VCaP (cell line): ENCODE data around the gene TRMT10B.

Experiments used
- H3K27ac ChIP-seq: fragments of 450-650 bp; 2 replicates; pipeline ENCODE4 v1.5.1; 2017
- TF ChIP-seq, protein P1 (sequence below): fragments of 450-650 bp; conservative IDR thresholded peaks from 2 replicates; pipeline ENCODE4 v1.5.1; 2017; ENCODE audit warnings: mild to moderate bottlenecking, moderate library complexity

TRMT10B gene

GRCh38 chr9:37769995-37770394 is 16.4 kb downstream of the TRMT10B start:
- no peak overlapping the region for H3K27ac ChIP-seq
- TF ChIP-seq, protein P1, sequence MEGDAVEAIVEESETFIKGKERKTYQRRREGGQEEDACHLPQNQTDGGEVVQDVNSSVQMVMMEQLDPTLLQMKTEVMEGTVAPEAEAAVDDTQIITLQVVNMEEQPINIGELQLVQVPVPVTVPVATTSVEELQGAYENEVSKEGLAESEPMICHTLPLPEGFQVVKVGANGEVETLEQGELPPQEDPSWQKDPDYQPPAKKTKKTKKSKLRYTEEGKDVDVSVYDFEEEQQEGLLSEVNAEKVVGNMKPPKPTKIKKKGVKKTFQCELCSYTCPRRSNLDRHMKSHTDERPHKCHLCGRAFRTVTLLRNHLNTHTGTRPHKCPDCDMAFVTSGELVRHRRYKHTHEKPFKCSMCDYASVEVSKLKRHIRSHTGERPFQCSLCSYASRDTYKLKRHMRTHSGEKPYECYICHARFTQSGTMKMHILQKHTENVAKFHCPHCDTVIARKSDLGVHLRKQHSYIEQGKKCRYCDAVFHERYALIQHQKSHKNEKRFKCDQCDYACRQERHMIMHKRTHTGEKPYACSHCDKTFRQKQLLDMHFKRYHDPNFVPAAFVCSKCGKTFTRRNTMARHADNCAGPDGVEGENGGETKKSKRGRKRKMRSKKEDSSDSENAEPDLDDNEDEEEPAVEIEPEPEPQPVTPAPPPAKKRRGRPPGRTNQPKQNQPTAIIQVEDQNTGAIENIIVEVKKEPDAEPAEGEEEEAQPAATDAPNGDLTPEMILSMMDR: no peak

DNA sequence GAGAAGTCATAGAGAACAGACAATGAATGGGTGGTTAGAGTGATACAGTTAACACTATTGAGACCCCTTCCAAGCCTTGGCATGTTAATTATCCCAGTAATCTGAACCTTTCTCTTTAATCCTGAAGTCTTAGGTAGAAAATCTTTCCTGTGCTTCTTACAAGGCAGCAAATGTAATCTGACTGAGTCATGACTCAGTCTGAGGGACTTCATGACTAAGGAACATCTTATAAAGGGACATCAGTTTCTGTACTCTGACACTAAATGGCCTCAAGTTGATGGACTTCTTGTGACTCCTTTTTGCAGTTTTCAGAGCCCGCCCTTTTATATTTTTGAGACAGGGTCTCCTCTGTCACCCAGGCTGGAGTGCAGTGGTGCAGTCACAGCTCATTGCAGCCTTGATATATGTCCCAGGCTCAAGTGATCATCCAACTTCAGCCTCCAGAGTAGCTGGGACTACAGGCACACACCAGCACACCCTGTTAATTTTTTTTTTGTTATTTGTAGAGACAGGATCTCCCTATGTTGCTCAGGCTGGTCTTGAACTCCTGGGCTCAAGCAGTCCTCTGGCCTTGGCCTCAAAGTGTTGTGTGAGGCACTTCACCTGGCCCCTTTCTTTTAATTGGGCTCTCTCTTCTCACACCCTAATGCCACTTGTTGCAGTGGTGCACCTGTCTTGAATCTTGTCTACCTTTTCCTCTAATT is 21.8 kb downstream of the TRMT10B start:
- TF ChIP-seq, protein P1: no peak
- H3K27ac ChIP-seq: no peak overlapping the region

DNA sequence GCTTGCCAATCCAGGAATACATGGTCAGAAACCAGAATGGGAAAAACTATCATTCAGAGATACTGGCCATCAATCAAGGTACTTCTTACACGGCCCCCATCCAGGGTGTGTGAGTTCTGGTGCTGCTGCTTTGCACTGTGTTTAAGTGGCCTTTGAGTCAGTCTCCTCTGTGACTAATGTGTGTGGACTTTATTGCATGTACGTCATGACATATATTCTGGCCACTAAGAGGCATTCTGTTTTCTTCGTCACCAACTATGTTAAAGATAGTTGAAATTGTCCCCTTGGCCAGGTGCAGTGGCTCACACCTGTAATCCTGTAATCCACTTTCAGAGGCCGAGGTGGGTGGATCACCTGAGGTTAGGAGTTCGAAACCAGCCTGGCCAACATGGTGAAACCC is 22.7 kb downstream of the TRMT10B start:
- no peak overlapping the region for H3K27ac ChIP-seq
- TF ChIP-seq, protein P1: no peak

GRCh38 chr9:37778534-37778933 is 24.9 kb downstream of the TRMT10B start:
- H3K27ac ChIP-seq: no peak overlapping the region
- TF ChIP-seq, protein P1: no peak

DNA sequence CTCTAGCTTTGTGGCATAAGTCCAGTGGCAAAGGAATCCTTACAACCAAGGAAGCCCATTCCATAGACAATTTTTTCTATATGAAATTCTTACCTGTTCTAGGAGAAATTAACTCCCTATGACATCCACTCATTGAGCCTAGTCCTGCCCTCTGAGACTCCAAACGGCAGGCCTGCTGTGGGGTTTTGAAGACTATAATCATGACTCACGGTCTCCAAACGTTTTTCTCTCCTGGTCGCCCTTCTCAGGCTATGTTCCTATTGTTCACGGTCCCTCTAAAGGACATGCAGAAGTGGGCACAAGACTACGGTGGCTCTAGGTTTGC is 30.6 kb downstream of the TRMT10B start:
- H3K27ac ChIP-seq: peak overlapping the region; percentile 87
- TF ChIP-seq, protein P1: no peak

GRCh38 chr9:37784616-37785483 is 31.2 kb downstream of the TRMT10B start, which contains the start of gene EXOSC3:
EXOSC3 (minus strand) TSS chr9:37785064; CDS start chr9:37785044, 20 bp downstream.
- peak within 1 kb of the TSS; percentile 87 for H3K27ac ChIP-seq

DNA sequence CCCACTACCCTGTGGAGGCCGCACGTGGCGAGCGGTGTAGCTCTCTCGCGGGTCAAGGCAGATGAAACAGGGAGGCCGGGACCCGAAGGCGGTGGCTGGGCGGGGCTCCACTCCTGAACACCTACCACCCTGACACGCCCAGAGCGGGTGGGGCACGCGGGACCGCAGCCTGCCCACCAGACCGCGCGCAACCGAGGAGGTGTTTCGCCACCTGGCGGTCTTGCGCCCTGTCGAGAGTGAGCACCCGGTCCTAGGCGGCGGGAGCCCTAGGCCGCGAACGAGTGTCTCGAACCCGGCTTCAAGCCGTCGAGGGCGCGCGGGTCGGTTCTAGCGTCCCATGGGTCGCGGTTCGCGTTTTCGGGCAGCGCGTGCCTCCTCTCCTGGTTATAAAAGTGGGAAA is 33.5 kb downstream of the TRMT10B start:
- H3K27ac ChIP-seq: no peak overlapping the region
- TF ChIP-seq, protein P1: no peak

More at GRCh38 chr9:37784616-37785483, 31.2 kb downstream of the TRMT10B start, which contains the start of gene EXOSC3:
- TF ChIP-seq, protein P1: no peak
